GM21737 (cell line): ENCODE data around the gene FOSL2.

Source experiments
- ATAC-seq: cut with Tn5 transposase; IDR thresholded peaks from one replicate; pipeline ENCODE4 v1.9.1; 2021; ENCODE audit warnings: mild to moderate bottlenecking, moderate library complexity; ENCODE audit not compliant: unreplicated experiment

FOSL2 gene

DNA sequence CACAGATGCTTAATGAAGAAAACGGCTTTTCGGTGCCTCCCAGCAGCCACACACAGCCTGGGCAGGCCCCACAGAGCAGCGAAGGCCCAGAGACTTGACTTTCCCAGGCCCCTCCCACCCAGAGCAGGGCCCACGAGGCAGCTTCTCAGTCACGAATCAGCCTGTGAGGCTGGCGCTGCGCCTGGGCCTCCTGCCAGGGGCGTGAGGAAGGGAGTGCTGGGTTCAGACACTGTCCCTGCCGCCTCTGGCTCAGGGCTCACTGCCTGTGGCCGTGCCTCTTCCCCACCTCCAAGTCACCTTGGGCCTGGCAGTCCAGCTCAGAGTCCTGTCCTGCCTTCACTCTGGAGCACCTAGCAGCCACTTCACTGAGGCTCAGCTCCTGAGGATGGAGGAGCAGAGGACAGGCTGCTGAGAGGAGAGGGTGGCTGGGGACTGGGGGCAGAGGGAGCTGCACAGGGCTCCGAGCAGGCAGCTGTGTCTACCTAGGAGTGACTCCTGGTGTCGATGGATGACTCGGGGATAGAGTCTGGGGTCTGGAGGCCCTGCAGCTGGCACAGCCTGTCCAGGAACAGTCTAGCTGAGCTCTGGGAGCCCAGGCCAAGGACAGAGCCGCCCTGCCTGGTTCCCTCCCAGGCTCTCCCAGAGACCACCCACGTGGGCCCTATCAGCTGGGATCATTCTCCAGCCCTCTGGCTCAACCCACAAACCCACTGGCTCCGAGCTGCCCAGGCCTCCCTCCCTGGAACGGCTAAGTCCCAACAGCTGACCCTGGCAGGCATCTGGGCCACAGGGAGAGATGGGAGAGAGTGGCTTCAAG lies 36.4 kb upstream of the FOSL2 start:
- no peak for ATAC-seq

DNA sequence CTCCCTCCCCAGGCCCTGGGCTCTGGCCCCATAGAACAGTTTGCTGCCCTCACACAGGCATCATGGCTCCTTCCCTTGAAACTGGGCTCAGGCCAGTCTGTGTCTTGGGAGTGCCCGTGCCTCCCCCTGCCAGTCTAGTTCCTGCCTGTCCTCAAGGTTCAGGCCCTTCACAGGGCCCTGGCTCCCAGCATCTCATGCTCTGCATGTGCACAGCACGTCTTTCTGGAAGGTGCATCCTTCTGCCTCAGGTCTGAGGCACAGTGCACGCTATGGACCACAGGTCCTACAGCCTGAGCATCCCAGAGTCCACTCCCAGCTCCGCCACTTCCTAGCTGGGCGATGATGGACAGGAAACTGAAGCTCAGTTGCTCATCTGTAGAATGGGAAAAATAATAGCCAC lies 35.6 kb upstream of the FOSL2 start:
- ATAC-seq, result no peak

DNA sequence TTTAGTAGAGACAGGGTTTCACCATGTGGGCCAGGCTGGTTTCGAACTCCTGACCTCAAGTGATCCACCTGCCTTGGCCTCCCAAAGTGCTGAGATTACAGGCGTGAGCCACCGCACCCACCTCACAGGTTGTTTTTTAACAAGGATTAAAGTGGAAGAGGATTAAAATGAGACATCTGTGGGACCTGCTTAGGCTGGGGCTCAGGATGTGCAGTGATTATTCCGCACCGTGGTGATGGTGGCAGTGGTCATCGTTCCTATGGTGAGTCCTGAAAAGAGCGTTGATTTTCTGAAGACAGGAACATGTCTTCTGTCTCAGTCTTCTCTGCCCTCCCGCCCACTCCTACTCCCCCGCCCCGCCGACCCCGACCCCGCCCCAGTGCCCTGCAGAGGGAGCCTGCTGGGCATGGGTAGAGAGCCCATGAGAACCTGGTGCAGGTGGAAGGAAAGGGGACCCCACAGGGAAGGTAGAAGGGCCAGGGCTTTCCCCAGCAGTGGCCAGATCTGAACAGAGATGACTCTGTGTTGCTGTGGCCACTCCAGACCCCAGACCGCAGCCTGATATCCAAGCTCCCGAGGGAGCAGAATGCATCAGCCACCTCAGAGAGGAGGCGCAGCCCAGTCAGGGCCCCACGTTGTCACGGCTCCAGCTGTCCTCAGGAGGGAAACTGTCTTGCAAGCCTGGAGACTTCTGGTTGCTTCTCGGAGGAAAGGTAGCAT lies 34.5 kb upstream of the FOSL2 start:
- no peak for ATAC-seq

- ATAC-seq, result peak; percentile 11
These were observed 33.9 kb upstream of the FOSL2 start for GRCh38 chr2:28358668-28359201.

- peak; percentile 68 for ATAC-seq
These were observed 33.2 kb upstream of the FOSL2 start for GRCh38 chr2:28359222-28360057.

DNA sequence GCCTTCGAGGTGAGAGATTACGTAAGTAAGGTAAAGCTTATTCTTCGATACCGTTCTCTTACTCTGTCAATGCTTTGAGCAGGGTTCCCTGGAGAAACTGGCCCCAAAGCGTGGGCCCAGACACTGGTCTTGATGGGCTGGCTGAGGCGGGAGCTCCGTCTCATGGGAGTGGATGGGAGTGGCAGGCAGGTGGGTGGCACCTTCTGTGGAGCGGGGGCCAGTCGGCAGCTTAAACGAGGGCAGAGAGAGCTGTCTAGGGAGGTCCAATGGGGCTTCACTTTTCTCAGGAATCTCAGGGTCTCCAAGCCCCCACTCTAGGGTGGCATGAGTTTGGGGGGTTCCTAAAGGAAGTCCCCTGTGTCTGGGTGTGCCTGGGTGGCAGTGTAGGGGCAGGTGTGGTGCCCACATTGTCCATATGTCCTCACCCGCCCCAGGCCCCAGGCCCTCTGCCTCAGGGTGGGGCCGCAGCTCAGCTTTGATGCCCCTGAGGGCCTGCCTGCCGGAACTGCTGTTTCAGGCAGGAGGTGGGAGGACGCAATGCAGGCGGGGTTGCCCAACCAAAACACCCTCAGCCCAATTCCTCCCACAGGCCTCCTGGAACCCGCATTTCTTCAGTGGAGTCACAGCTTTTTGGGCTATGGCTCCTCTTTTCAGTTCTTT lies 32.5 kb upstream of the FOSL2 start:
- no peak for ATAC-seq

GRCh38 chr2:28360718-28361293 lies 31.9 kb upstream of the FOSL2 start:
- no peak for ATAC-seq

DNA sequence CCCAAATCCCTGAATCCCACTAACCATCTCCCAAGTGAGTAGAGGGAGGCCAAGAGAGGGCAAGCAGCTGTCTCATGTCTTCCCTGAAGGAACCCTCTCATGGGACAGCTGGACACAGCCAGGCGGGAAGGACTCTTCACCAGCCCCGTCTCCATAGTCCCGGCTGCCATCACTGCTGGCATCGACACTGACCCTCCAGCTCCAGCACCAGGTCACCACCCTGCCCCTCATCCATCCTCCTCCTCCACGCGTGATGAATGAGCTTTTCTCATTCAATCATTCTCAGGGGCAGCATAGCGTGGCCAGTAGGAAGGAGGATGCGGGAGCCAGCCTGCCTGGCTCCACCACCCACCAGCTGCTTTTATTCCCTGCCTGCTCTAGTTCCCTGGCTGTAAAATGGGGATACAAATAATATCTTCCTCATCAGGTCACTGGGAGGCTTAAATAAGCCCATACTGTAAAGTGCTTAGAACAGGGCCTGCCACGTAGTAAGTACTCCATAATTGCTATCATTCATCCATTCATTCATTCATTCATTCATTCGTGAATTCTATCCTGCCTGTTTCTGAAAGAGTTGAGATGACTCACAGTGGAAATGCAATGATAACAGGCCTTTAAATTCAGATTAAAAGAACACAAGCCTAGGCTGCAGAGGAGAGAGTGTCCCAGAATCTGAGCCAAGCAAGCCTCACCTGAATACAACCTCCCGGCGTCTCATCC lies 30.5 kb upstream of the FOSL2 start:
- ATAC-seq, result no peak

GRCh38 chr2:28362991-28363521 lies 29.6 kb upstream of the FOSL2 start:
- no peak for ATAC-seq

DNA sequence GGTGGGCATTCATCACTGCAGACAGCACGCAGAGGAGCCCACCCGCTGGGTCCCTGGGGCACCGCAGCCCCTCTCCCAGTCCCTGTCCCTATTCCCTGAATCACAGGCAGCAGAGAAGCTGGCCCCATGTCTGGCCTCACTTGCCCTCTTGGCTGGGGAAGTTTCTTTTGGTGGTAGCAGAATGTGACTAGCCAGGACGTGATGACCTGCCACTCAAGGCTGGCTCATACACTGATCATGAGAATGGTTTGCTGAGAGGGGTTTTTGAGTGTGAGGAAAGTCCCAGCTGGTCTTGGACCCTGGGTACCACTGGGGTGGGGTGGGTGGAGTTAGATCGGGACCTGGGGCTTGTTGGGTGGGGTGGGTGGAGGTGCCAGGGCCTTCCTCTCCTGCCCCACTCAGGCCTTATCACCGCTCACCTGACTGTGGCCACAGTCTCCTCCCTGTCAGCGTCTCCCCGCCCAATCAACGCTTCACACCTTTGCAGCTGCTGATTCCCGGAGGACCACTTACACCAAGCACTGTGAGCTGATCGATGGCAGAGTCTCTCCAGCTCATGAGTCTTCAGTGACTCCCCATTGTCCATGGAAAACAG lies 28.9 kb upstream of the FOSL2 start:
- no peak for ATAC-seq

DNA sequence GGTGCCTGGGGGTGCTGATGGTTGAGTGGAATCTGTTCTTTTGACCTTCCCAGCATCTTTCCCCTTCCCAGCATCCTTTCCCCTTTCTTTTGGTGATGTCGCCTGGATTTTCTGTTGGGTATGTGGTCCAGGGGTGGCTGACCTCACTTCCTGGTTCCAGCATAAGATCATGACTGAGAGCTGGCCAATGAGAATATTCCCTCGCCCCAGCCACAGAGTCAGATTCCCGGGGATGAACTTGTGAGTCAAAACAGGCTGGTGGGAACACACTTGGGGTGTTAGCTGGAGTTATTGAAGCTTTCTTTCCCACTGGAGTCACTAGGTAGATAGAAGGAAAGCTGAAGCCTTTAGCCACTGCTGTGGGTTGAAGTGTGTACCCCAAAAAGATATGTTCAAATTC lies 28.0 kb upstream of the FOSL2 start:
- no peak for ATAC-seq

DNA sequence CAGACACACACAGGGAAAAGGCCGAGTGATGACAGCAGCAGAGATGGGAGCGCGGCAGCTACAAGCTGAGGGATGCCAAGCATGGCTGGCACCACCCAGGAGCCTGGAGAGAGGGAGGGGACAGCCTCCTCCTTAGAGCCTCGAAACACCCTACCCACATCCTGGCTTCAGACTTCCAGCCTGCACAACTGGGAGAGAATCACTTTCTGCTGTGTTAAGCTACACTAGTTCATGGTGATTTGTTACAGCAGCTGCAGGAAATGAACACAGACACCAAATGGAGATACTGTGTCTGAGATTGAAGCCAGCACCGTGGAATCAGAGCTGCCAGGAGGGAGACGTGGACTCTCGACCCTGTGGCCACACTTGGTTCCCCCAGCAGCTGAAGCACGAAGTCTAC lies 27.5 kb upstream of the FOSL2 start:
- no peak for ATAC-seq

- no peak for ATAC-seq
These were observed 26.5 kb upstream of the FOSL2 start for GRCh38 chr2:28366149-28366495.

DNA sequence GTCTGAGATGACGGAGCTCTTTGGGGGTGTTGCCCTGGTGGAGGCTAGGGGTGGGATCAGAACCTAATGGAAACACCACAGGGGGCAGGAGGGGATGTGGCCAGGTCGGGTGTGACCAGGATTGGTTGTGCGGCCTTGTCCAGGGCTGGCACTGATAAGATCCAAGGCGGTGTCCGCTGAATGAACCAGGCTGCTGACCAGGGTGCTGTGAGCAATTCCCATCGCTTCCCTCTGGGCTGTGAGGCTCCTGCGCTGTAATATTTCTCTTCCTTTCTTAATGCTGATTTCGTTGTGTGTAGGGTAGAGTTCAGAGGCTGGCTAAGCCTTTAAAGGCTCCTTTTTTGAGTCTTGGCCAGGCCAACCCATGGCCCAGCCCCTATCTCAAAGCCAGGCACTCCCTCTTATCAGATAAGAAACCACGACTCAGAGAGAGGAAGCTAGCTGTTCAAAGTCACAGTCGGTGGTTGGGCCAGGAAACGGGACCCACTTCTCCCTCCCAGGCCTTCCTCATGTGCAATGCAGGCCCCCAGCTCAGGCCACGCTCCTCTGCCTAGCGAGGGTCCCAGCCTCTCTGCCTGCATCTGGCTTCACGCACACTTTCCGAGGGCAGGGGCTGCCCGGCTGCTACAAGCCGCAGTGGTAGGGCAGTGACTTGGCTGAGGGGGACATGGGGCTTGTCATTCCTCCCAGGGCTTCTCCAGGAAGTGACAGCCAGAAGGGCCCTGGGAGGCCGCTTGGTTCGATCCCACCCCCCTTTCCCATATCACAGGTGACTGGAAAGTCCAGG lies 26.0 kb upstream of the FOSL2 start:
- peak; percentile 59 for ATAC-seq

DNA sequence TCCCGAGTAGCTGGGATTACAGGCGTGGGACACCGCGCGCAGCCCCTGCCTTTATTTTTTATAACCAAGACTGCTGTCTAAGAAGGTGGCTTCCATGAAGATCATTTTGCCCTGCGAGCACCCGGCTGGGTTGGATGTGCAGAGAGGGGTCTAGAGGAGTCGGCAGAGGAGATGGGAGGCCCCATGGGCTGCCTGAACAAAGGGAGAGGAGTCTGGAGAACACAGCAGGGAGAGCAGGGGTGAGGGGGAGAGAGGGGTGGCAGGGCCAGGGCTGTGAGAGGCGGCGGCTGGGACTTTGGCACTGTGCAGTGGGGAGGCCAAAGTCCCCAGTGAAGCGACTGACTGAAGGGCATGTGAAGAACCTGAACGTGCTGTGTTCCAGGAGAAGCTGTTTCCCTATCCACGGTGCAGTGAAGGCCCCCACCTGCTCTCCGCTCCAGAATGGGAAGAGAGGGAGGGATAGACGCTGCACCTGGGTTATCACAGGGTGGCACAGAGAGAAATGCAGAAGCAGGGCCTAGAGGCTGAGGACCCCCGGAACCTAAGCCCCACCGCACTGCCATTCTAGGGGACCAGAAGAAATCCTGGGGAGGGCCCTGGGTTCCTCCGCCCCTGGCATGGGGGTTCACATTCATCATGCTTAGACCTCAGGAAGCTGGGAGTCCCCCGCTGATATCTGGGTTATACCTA lies 24.8 kb upstream of the FOSL2 start:
- ATAC-seq, result no peak

DNA sequence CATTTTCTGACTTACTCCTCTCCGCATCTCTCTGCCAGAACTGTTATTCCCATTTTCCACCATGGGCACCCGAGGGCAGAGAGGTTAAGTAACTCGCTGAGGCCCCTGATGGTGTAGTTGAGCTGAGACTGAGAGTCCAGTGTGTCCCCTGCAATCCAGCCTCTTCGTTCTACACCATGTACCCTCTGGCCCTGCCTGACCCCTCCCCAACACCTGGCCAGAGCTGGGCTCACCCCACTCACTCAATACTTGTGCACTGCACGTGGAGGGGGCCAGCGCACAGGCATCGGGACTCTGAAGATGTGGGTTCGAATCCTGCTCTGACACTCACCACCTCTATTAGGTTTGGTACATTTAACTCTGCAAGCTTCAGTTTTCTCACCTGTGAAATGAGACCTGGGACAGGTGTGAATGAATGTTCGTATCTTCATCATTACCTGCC lies 24.3 kb upstream of the FOSL2 start:
- ATAC-seq, result no peak

GRCh38 chr2:28369358-28369757 lies 23.3 kb upstream of the FOSL2 start:
- no peak for ATAC-seq

GRCh38 chr2:28370354-28370753 lies 22.3 kb upstream of the FOSL2 start:
- no peak for ATAC-seq
